Mesothelial cell of epicardium (in vitro differentiated cells): Measurements from ENCODE around the gene AUTS2. TPM values are rescaled to one million over a fixed set of nuclear protein-coding genes. Genes with fewer than 3 reads are reported as not detected.

ENCODE experiments used
- DNase-seq, 2 experiments: peaks; one replicate each; pipeline ENCODE4 v3.0.0; 2021; ENCODE audit warnings: low spot score in 2 of 2; ENCODE audit not compliant: unreplicated experiment in 2 of 2
- H3K27ac Mint-ChIP-seq: 2 replicates; pipeline ENCODE4 v1.8.0; 2021; ENCODE audit warnings: mixed read lengths
- H3K27me3 Mint-ChIP-seq: 2 replicates; pipeline ENCODE4 v1.8.0; 2021; ENCODE audit warnings: low read depth, mixed read lengths
- H3K36me3 Mint-ChIP-seq: 2 replicates; pipeline ENCODE4 v1.8.0; 2021; ENCODE audit warnings: mixed read lengths
- H3K4me1 Mint-ChIP-seq: 2 replicates; pipeline ENCODE4 v1.8.0; 2021; ENCODE audit warnings: mixed read lengths
- H3K4me3 Mint-ChIP-seq: 2 replicates; pipeline ENCODE4 v1.8.0; 2021; ENCODE audit warnings: mild to moderate bottlenecking, moderate library complexity, mixed read lengths
- H3K9me3 Mint-ChIP-seq: 2 replicates; pipeline ENCODE4 v1.8.0; 2021; ENCODE audit warnings: mixed read lengths
- total RNA-seq: library from RNA; stranded (reverse); gene quantifications from 3 replicates; pipeline ENCODE4 v1.2.1, GENCODE V29; 2021
- TF ChIP-seq, protein P1 (sequence below): fragments of 200-600 bp; sonication (generic); IDR thresholded peaks from one replicate; pipeline ENCODE4 v1.5.0; 2021; ENCODE audit warnings: antibody characterized with exemption; ENCODE audit not compliant: unreplicated experiment

The AUTS2 gene
- total RNA-seq, 1 donor from 2014 or later: 135 TPM

DNA sequence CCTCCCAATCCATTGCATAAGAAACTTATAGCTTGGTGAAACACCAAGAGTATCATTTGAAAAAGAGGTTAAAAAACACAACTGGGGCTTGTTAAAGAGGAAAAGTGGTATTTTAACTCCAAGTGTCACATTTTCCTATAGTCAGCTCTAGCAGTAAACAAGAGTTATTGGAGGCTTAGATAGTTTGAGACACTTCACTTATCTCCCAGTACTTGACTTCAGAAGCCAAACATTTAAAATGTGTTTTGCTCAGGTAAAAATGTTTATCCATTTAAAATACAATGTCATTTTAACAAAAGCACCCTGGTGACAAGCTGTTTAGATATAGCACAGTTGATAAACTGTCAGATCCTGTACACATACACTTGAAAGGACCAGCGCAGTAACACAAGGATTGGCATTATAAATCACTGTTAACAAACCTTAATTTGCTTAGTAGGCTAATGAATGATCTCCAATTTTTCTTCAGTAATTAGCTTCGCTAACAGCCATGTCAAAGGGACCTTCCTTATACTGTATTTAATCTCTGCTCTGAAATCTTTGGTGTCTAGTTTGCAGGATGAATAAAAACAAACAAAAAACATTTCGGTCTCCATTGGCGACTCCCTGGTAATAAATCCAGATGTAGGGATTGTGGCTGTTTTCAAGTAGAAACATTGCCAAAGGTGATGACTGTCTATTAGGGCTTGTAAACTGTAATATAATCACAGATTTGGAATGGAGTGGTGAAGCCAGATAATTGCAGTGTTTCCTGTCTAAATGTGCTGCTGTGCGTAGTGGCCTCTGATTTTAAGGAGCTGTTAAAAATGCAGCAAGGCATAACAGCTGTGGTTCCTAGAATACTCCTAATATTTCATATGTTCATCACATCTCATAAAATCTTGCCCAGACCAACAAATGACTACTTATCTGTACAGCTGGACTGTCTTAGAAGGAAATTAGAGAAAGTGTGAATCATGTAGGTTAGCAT, 545.1 kb downstream of the AUTS2 start:
- TF ChIP-seq, protein P1, sequence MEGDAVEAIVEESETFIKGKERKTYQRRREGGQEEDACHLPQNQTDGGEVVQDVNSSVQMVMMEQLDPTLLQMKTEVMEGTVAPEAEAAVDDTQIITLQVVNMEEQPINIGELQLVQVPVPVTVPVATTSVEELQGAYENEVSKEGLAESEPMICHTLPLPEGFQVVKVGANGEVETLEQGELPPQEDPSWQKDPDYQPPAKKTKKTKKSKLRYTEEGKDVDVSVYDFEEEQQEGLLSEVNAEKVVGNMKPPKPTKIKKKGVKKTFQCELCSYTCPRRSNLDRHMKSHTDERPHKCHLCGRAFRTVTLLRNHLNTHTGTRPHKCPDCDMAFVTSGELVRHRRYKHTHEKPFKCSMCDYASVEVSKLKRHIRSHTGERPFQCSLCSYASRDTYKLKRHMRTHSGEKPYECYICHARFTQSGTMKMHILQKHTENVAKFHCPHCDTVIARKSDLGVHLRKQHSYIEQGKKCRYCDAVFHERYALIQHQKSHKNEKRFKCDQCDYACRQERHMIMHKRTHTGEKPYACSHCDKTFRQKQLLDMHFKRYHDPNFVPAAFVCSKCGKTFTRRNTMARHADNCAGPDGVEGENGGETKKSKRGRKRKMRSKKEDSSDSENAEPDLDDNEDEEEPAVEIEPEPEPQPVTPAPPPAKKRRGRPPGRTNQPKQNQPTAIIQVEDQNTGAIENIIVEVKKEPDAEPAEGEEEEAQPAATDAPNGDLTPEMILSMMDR: no peak
- no peaks in the 10 kb centered on the region for H3K36me3 Mint-ChIP-seq
- peaks cover 25% of the 10 kb centered on the region for H3K4me1 Mint-ChIP-seq
- no peak for DNase-seq
- no peaks in the 10 kb centered on the region for H3K27me3 Mint-ChIP-seq
- no peak overlapping the region for H3K4me3 Mint-ChIP-seq
- H3K27ac Mint-ChIP-seq: no peak overlapping the region
- H3K9me3 Mint-ChIP-seq: no peaks in the 10 kb centered on the region

DNA sequence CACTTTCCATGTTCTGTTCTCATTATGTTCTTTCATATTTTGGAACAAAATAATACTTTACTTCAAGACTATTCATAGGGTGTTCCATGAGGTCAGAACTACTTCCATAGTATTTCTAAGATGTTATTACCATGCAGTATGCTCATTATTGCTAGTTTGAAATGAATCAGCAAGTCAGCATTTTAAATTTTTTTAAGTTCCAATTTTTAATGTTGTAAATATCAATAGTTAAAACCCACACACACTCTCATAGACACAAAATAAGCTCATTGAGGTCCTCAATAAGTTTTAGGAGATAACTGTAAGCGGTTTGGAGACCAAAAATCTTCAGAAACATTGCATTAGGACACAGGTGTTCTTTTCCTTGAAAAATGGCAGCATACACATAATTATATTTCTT, 550.7 kb downstream of the AUTS2 start:
- H3K27ac Mint-ChIP-seq: no peak overlapping the region
- H3K4me3 Mint-ChIP-seq: no peak overlapping the region
- peaks cover 15% of the 10 kb centered on the region for H3K9me3 Mint-ChIP-seq
- TF ChIP-seq, protein P1: no peak
- peaks cover 8% of the 10 kb centered on the region for H3K4me1 Mint-ChIP-seq
- no peak for DNase-seq
- no peaks in the 10 kb centered on the region for H3K27me3 Mint-ChIP-seq
- H3K36me3 Mint-ChIP-seq: peaks cover 20% of the 10 kb centered on the region

DNA sequence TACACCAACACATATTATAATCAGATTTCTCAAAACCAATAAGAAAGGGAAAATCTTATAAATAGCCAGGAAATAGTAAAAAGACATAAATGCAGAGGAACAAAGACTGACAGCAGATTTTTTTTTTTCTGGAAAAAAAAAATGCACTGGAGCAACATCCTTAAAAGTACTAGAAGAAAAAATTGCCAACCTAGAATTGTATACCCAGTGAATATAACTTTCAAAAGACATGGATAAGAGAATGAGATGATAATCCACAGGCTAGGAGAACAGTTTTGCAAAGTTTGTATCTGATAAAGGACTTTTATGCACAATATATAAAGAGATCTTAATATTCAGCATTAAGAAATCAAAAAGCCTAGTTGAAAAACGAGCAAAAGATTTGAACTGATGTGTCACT, 554.0 kb downstream of the AUTS2 start:
- no peaks in the 10 kb centered on the region for H3K27me3 Mint-ChIP-seq
- peaks cover 9% of the 10 kb centered on the region for H3K4me1 Mint-ChIP-seq
- H3K27ac Mint-ChIP-seq: no peak overlapping the region
- H3K4me3 Mint-ChIP-seq: no peak overlapping the region
- TF ChIP-seq, protein P1: no peak
- H3K36me3 Mint-ChIP-seq: peaks cover 24% of the 10 kb centered on the region
- DNase-seq: no peak
- H3K9me3 Mint-ChIP-seq: peaks cover 15% of the 10 kb centered on the region

DNA sequence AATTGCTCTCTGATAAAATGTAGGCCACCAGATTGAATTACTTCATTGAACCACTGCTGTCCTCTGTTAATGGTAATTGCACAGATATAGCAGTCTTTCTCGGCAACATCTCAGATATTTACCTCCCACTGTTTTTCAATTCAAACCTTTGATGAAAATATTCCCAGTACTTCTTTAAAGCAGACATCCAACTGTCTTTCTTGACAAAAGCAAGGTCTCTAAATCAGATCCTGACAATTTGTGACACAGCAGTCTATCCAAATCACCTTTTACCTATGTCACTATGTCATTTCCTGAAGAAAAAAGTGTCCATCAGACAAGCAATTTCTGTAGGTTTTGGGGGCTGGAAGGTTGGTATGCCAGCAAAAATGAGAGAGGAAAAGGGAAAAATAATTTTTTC, 555.7 kb downstream of the AUTS2 start:
- Mint-ChIP-seq H3K9me3 (peaks cover 15% of the 10 kb centered on the region), H3K27me3 (no peaks in the 10 kb centered on the region), H3K4me1 (peaks cover 9% of the 10 kb centered on the region), H3K4me3 (no peak overlapping the region), H3K27ac (no peak overlapping the region), H3K36me3 (peaks cover 24% of the 10 kb centered on the region)
- no peak for DNase-seq
- TF ChIP-seq, protein P1: no peak

DNA sequence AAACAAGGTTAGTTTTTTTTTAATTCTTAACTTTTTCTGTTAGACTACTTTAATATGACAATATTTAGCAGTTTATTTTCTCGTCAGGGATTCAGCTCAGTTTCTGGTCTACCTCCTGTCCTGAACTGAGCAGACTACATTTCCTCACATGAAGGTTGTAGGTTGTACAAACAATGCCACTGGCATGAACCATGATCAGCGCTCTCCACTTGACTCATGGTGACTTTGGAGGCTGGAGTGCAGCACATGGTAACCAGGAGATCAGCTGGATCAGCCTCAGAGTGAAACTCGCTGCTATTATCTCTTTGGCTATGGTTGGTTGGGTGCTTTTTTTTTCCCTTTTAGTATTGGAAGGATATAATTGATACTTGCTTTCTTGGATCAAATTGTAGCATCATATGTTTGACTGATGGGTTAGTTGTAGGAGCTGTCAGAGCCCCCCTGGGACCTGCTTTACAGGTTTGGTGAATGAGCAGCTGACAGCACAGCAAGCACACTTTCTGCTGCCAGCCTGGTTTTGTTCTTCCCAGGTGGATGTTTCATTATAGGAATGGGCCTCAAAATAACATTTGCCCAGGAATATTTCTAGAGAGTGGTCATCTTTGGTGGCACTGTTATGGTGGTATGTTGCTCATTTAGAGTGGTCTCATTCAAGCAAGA, 556.4 kb downstream of the AUTS2 start:
- peak overlapping the region; percentile 43 for H3K27ac Mint-ChIP-seq
- no peak overlapping the region for H3K4me3 Mint-ChIP-seq
- TF ChIP-seq, protein P1: no peak

More for the DNA sequence above, 556.4 kb downstream of the AUTS2 start:
- Mint-ChIP-seq H3K4me1 (peaks cover 9% of the 10 kb centered on the region), H3K27me3 (no peaks in the 10 kb centered on the region), H3K36me3 (peaks cover 22% of the 10 kb centered on the region), H3K9me3 (peaks cover 15% of the 10 kb centered on the region)
- DNase-seq: no peak
